ENCODE measurements around the gene VPS25. TPM values are rescaled to one million over a fixed set of nuclear protein-coding genes. Genes with fewer than 3 reads are reported as not detected.
"Not testable (repeated sequence)": the region's sequence is repeated elsewhere in the genome, so short reads cannot be mapped to it uniquely, and the experiment has no call there.

VPS25 gene
- 10 to 100 TPM; 19.0 to 54.6 (median 36.7) TPM for total RNA-seq

- Histone ChIP-seq H3K4me3 (peak within 1 kb of the TSS; percentile 79 to 85 (median 80)), H3K27me3 (no peaks in the 10 kb centered on the region), H3K36me3 (peaks cover 16 to 38% (median 26%) of the 10 kb centered on the region in 4 donors), H3K4me1 (peaks cover 10 to 25% (median 14%) of the 10 kb centered on the region in 4 donors), H3K9me3 (no peaks in the 10 kb centered on the region), H3K27ac (peak within 1 kb of the TSS; percentile 81 to 91 (median 86))
- TF ChIP-seq, protein P1, sequence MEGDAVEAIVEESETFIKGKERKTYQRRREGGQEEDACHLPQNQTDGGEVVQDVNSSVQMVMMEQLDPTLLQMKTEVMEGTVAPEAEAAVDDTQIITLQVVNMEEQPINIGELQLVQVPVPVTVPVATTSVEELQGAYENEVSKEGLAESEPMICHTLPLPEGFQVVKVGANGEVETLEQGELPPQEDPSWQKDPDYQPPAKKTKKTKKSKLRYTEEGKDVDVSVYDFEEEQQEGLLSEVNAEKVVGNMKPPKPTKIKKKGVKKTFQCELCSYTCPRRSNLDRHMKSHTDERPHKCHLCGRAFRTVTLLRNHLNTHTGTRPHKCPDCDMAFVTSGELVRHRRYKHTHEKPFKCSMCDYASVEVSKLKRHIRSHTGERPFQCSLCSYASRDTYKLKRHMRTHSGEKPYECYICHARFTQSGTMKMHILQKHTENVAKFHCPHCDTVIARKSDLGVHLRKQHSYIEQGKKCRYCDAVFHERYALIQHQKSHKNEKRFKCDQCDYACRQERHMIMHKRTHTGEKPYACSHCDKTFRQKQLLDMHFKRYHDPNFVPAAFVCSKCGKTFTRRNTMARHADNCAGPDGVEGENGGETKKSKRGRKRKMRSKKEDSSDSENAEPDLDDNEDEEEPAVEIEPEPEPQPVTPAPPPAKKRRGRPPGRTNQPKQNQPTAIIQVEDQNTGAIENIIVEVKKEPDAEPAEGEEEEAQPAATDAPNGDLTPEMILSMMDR (IDR thresholded peaks at IDR 0.05): peak in 1 of 6 experiments; percentile 31
- TF ChIP-seq POLR2AphosphoS5 (IDR thresholded peaks at IDR 0.05) (peak; percentile 85 to 93), EP300 (IDR thresholded peaks at IDR 0.05) (no peak), POLR2A (IDR thresholded peaks at IDR 0.05) (peak; percentile 29 to 72 (median 36))
- DNase-seq (peak; percentile 70 to 85), ATAC-seq (ENCODE audit: low FRiP score in 2 of 2) (peak; percentile 91 to 97)
- 2 to 4% methylated on average over 18 to 39 of the region's 39 CpGs for WGBS, 2 donors
These were observed at the start of gene VPS25 for GRCh38 chr17:42773290-42774035. TSS of gene VPS25 (plus strand) at chr17:42773449. CDS start at chr17:42773476, 27 bp downstream.

DNA sequence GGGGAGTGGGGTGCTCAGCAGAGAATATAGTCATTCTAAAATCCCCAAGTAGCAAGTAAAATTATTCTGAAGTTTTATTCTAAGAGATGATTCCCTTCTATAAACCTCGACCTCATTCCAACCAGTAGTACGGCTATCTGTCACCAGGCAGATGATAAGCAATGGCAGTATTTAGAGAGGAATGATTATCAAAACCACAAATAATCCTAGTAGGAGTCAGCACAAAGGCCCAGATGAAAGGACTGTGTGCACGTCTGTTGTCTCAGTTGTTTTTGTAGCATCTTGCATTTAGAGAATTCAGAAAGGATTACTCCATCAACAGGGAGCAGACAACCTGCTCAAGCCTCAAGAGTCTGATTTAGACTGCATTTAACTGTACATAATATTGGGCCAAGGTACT is 49.6 kb upstream of the VPS25 start:
- no peak for TF ChIP-seq POLR2AphosphoS5 (IDR thresholded peaks at IDR 0.05)
- no peak for TF ChIP-seq EP300 (IDR thresholded peaks at IDR 0.05)
- TF ChIP-seq POLR2A (IDR thresholded peaks at IDR 0.05): no peak
- TF ChIP-seq, protein P1 (IDR thresholded peaks at IDR 0.05): no peak
- ATAC-seq (ENCODE audit: low FRiP score in 2 of 2) (no peak), DNase-seq (no peak)
- no peak overlapping the region for H3K4me3 ChIP-seq
- 87 to 93% methylated on average over 3 of the region's 3 CpGs for WGBS, 2 donors
- H3K27me3 ChIP-seq: no peaks in the 10 kb centered on the region
- peaks cover 47 to 96% (median 87%) of the 10 kb centered on the region in 4 donors for H3K36me3 ChIP-seq
- H3K9me3 ChIP-seq: no peaks in the 10 kb centered on the region
- H3K4me1 ChIP-seq: peaks cover 0 to 9% (median 5%) of the 10 kb centered on the region in 4 donors
- H3K27ac ChIP-seq: no peak overlapping the region

- H3K36me3 ChIP-seq: peaks cover 44 to 96% (median 81%) of the 10 kb centered on the region in 4 donors
- 95 to 97% methylated on average over 6 of the region's 6 CpGs for WGBS, 2 donors
- ATAC-seq (ENCODE audit: low FRiP score in 2 of 2) (no peak), DNase-seq (no peak)
- H3K27me3 ChIP-seq: no peaks in the 10 kb centered on the region
- TF ChIP-seq POLR2A (IDR thresholded peaks at IDR 0.05): no peak
- no peak for TF ChIP-seq EP300 (IDR thresholded peaks at IDR 0.05)
- TF ChIP-seq, protein P1 (IDR thresholded peaks at IDR 0.05): no peak
- no peak overlapping the region for H3K27ac ChIP-seq
- H3K4me1 ChIP-seq: peaks cover 0 to 7% (median 3%) of the 10 kb centered on the region in 4 donors
- H3K9me3 ChIP-seq: no peaks in the 10 kb centered on the region
- H3K4me3 ChIP-seq: no peak overlapping the region
These were observed 48.1 kb upstream of the VPS25 start for GRCh38 chr17:42725143-42725542.

- no peaks in the 10 kb centered on the region for H3K9me3 ChIP-seq
- no peaks in the 10 kb centered on the region for H3K27me3 ChIP-seq
- H3K36me3 ChIP-seq: no peaks in the 10 kb centered on the region
- no peak overlapping the region for H3K4me3 ChIP-seq
- H3K27ac ChIP-seq: peak overlapping the region in 3 of 4 donors; percentile 47 to 70 (median 70)
- 71 to 81% methylated on average over 1 of the region's 1 CpG for WGBS, 2 donors
- peaks cover 24 to 48% (median 33%) of the 10 kb centered on the region in 4 donors for H3K4me1 ChIP-seq
- DNase-seq (no peak), ATAC-seq (ENCODE audit: low FRiP score in 2 of 2) (no peak)
- no peak for TF ChIP-seq POLR2AphosphoS5 (IDR thresholded peaks at IDR 0.05)
- peak in 1 of 4 donors; percentile 27 for TF ChIP-seq EP300 (IDR thresholded peaks at IDR 0.05)
These were observed 32.5 kb upstream of the VPS25 start for GRCh38 chr17:42740699-42741098.

GRCh38 chr17:42742916-42743315 is 30.3 kb upstream of the VPS25 start:
- not testable (repeated sequence) for ATAC-seq (ENCODE audit: low FRiP score in 2 of 2); H3K36me3 ChIP-seq
- peak in 1 of 2 donors; percentile 56 for DNase-seq

More at GRCh38 chr17:42742916-42743315, 30.3 kb upstream of the VPS25 start:
- H3K4me3 ChIP-seq, H3K27me3 ChIP-seq, H3K9me3 ChIP-seq: not testable (repeated sequence)
- WGBS, 2 donors: 70 to 75% methylated on average over 11 of the region's 11 CpGs
- Histone ChIP-seq H3K4me1 (peaks cover 22 to 32% (median 29%) of the 10 kb centered on the region in 4 donors), H3K27ac (peak overlapping the region; percentile 90 to 97 (median 95))

All from upper lobe of left lung (tissue), 6 donors.